ENCODE data around the gene KCNH8.

KCNH8 gene

DNA sequence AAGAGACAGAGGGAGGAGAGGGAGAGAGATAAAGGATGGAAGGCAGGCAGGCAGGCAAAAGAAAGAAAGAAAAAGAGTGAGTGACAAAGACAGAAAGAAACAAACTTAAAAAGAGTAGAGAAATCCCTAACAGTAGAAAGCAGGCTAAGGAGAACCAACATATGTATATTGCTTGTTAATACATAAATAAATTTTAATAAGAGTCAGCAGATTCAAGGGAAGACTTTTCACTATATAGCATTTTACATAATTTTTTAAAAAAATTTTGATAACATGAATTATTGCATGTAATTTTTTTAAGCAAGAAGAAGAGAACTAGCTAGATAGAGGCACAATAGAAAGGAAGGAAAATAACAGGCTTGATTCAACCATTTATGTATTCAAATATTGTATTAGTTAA is 291.6 kb downstream of the KCNH8 start:
- DNase-seq (ENCODE audit: extremely low spot score) = no peak
- ChIA-PET CTCF (no interaction called here), POLR2A (no interaction called here)
- no peak for TF ChIP-seq SP1 (IDR thresholded peaks at IDR 0.05)
- TF ChIP-seq, protein P1, sequence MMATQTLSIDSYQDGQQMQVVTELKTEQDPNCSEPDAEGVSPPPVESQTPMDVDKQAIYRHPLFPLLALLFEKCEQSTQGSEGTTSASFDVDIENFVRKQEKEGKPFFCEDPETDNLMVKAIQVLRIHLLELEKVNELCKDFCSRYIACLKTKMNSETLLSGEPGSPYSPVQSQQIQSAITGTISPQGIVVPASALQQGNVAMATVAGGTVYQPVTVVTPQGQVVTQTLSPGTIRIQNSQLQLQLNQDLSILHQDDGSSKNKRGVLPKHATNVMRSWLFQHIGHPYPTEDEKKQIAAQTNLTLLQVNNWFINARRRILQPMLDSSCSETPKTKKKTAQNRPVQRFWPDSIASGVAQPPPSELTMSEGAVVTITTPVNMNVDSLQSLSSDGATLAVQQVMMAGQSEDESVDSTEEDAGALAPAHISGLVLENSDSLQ (IDR thresholded peaks at IDR 0.05) = no peak
- TF ChIP-seq BHLHE40 (IDR thresholded peaks at IDR 0.05; ENCODE audit: borderline replicate concordance) = no peak
- no peak for TF ChIP-seq L3MBTL2 (conservative IDR thresholded peaks at IDR 0.05)
- TF ChIP-seq ELF4 (IDR thresholded peaks at IDR 0.05) = no peak
- no peak for TF ChIP-seq CTBP1 (IDR thresholded peaks at IDR 0.05; ENCODE audit: borderline replicate concordance)
- TF ChIP-seq FOXK2 (IDR thresholded peaks at IDR 0.05) = no peak
- no peak for TF ChIP-seq ZNF384 (IDR thresholded peaks at IDR 0.05)
- no peak for TF ChIP-seq FOXM1 (IDR thresholded peaks at IDR 0.05; ENCODE audit: borderline replicate concordance)
- no peak for TF ChIP-seq SUZ12 (IDR thresholded peaks at IDR 0.05)
- no peak for TF ChIP-seq FOXA1 (IDR thresholded peaks at IDR 0.05)

DNA sequence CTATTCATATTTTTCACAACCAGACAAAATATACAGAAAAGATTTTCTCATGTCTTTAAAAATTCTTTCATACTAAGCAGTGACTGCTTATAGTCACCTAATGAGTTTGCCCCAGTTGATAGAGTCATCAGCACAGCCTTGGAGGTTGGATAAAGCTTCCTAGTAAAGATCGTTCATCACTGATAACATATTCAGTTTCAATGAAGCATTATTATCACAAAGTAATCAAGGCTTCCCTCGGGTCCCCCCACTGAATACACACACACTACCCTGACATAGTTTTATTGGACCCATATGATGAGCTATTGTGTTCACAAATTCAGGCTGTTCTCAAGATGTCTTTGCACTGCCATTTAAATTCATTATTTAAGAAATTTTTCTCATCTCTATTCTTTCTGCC is 297.8 kb downstream of the KCNH8 start:
- ChIA-PET CTCF (no interaction called here), POLR2A (no interaction called here)
- TF ChIP-seq NFRKB (IDR thresholded peaks at IDR 0.05) (no peak), FOXA1 (IDR thresholded peaks at IDR 0.05) (no peak), ZNF384 (IDR thresholded peaks at IDR 0.05) (no peak), ARNT (IDR thresholded peaks at IDR 0.05) (no peak), BHLHE40 (IDR thresholded peaks at IDR 0.05; ENCODE audit: borderline replicate concordance) (no peak), CTBP1 (IDR thresholded peaks at IDR 0.05; ENCODE audit: borderline replicate concordance) (no peak), FOXM1 (IDR thresholded peaks at IDR 0.05; ENCODE audit: borderline replicate concordance) (no peak), SP1 (IDR thresholded peaks at IDR 0.05) (no peak), LEF1 (IDR thresholded peaks at IDR 0.05; ENCODE audit: borderline replicate concordance) (no peak), HDGF (IDR thresholded peaks at IDR 0.05; ENCODE audit: borderline replicate concordance) (no peak), SUZ12 (IDR thresholded peaks at IDR 0.05) (no peak), ELF4 (IDR thresholded peaks at IDR 0.05) (no peak)
- TF ChIP-seq, protein P1 (IDR thresholded peaks at IDR 0.05) = no peak
- no peak for DNase-seq (ENCODE audit: extremely low spot score)

DNA sequence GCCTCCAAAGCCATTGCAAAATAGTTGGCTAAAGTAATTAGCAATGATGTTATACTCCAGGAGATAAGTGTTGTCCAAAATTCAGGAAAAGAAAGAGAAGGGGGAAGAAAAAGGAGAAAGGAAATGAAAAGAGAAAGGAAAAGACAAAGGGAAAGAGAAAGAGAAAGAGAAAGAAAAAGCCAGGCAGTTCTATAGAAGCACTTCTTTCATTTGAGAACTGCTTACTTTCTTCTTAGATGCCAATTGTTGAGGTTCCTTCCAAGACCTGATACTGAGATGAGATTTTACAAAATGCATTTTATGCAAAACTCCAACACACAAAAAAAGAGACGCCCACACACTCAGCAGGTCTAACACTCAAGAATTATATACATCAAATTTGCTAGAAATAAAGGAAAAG is 298.4 kb downstream of the KCNH8 start:
- ChIA-PET CTCF (no interaction called here), POLR2A (no interaction called here)
- DNase-seq (ENCODE audit: extremely low spot score) = no peak
- no peak for TF ChIP-seq CTBP1 (IDR thresholded peaks at IDR 0.05; ENCODE audit: borderline replicate concordance)
- TF ChIP-seq ZNF384 (IDR thresholded peaks at IDR 0.05) = no peak
- no peak for TF ChIP-seq SP1 (IDR thresholded peaks at IDR 0.05)
- TF ChIP-seq FOXA1 (IDR thresholded peaks at IDR 0.05) = no peak
- no peak for TF ChIP-seq FOXM1 (IDR thresholded peaks at IDR 0.05; ENCODE audit: borderline replicate concordance)
- TF ChIP-seq TARDBP (IDR thresholded peaks at IDR 0.05) = no peak

DNA sequence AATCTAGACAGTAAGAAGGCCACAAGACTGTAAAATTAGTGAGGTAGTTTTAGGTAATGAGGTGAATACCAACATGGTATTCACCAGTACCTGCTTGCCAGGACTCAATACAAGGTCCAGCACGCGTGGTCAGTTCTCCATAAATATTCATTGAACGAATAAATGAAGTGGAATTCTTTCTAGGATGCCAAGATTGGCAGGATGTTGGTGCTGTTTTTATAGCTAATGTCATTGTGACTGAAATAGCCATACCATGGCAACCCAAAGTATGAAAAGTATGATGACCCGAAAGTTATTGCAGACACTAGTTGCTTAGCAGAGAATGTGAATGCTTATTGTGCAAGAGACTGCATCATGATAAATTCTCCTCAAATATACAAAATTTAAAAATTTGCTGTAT is 307.2 kb downstream of the KCNH8 start:
- CTCF ChIA-PET = no interaction called here
- no peak for TF ChIP-seq SUZ12 (IDR thresholded peaks at IDR 0.05)
- TF ChIP-seq CTBP1 (IDR thresholded peaks at IDR 0.05; ENCODE audit: borderline replicate concordance) = no peak
- TF ChIP-seq TARDBP (IDR thresholded peaks at IDR 0.05) = no peak
- TF ChIP-seq ARNT (IDR thresholded peaks at IDR 0.05) = no peak
- DNase-seq (ENCODE audit: extremely low spot score) = no peak

DNA sequence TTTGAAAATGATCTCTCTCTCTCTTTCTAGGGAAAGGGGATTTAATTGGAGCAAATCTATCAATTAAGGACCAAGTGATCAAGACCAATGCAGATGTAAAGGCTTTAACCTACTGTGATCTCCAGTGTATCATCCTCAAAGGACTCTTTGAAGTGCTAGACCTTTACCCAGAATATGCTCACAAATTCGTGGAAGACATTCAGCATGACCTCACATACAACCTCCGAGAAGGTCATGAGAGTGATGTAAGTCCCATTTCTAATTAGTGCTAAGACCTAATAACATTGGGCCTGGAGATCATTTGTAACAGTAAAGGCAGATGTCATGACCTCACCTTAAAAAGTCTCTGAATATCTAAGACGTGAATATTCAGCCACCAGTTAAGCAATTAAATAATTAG is 308.4 kb downstream of the KCNH8 start:
- DNase-seq (ENCODE audit: extremely low spot score) = no peak
- TF ChIP-seq L3MBTL2 (conservative IDR thresholded peaks at IDR 0.05) = no peak
- CTCF ChIA-PET = no interaction called here
- POLR2A ChIA-PET = no interaction called here

More for the DNA sequence above, 307.2 kb downstream of the KCNH8 start:
- POLR2A ChIA-PET = no interaction called here

DNA sequence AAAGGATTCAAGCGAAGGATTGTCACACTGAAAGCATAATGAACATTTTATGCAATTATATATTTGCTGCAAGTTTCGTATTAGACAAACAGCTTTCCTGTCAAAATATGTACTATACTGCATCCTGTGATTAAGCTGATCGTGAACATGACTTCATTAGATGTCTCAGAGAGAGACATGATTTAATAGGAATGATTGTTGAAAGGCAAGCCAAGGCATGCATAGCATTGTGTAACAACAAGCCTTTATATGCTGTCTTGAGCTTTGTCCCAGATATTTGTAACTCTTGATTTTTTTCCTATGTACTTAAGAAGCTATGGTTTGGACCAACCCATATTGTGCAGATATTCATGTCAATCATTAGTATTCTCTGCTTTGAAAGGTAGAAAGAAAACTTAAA is 309.1 kb downstream of the KCNH8 start:
- DNase-seq (ENCODE audit: extremely low spot score) = no peak
- TF ChIP-seq SUZ12 (IDR thresholded peaks at IDR 0.05) (no peak), FOXA1 (IDR thresholded peaks at IDR 0.05) (no peak), L3MBTL2 (conservative IDR thresholded peaks at IDR 0.05) (no peak), NFRKB (IDR thresholded peaks at IDR 0.05) (no peak), ELF4 (IDR thresholded peaks at IDR 0.05) (no peak), BHLHE40 (IDR thresholded peaks at IDR 0.05; ENCODE audit: borderline replicate concordance) (no peak), TARDBP (IDR thresholded peaks at IDR 0.05) (no peak), FOXK2 (IDR thresholded peaks at IDR 0.05) (no peak), ZNF384 (IDR thresholded peaks at IDR 0.05) (no peak), SP1 (IDR thresholded peaks at IDR 0.05) (no peak), LEF1 (IDR thresholded peaks at IDR 0.05; ENCODE audit: borderline replicate concordance) (no peak), FOXM1 (IDR thresholded peaks at IDR 0.05; ENCODE audit: borderline replicate concordance) (no peak), HDGF (IDR thresholded peaks at IDR 0.05; ENCODE audit: borderline replicate concordance) (no peak)
- TF ChIP-seq, protein P1 (IDR thresholded peaks at IDR 0.05) = no peak
- ChIA-PET POLR2A (no interaction called here), CTCF (no interaction called here)

DNA sequence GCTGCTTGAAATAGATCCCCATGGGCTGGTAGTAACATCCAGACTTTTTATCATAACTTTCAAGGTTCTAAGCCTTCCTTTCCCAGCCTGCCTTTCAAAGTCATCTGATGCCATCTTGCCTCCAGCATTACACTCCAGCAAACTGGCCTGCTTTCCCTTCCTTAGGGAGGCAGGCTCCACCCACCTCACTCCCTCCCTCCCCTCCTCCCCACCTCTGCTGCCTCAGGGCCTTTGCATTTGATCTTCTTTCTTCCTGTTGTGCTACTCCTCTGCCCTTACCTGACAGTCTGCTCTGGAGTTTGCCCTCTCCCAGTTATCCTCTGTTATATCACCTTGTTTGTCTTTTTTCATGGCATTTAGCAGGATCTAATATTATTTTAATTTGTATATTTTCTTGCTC is 319.5 kb downstream of the KCNH8 start:
- POLR2A ChIA-PET = no interaction called here
- TF ChIP-seq LEF1 (IDR thresholded peaks at IDR 0.05; ENCODE audit: borderline replicate concordance) = no peak
- TF ChIP-seq ELF4 (IDR thresholded peaks at IDR 0.05) = no peak
- TF ChIP-seq, protein P1 (IDR thresholded peaks at IDR 0.05) = no peak
- TF ChIP-seq SUZ12 (IDR thresholded peaks at IDR 0.05) = no peak
- no peak for TF ChIP-seq TARDBP (IDR thresholded peaks at IDR 0.05)
- TF ChIP-seq CTBP1 (IDR thresholded peaks at IDR 0.05; ENCODE audit: borderline replicate concordance) = no peak
- TF ChIP-seq ZNF384 (IDR thresholded peaks at IDR 0.05) = no peak
- TF ChIP-seq NFRKB (IDR thresholded peaks at IDR 0.05) = no peak
- no peak for TF ChIP-seq BHLHE40 (IDR thresholded peaks at IDR 0.05; ENCODE audit: borderline replicate concordance)
- no peak for TF ChIP-seq ARNT (IDR thresholded peaks at IDR 0.05)
- no peak for TF ChIP-seq FOXM1 (IDR thresholded peaks at IDR 0.05; ENCODE audit: borderline replicate concordance)
- TF ChIP-seq FOXK2 (IDR thresholded peaks at IDR 0.05) = no peak
- no peak for TF ChIP-seq FOXA1 (IDR thresholded peaks at IDR 0.05)
- no peak for TF ChIP-seq SP1 (IDR thresholded peaks at IDR 0.05)
- TF ChIP-seq HDGF (IDR thresholded peaks at IDR 0.05; ENCODE audit: borderline replicate concordance) = no peak
- TF ChIP-seq L3MBTL2 (conservative IDR thresholded peaks at IDR 0.05) = no peak
- peak; percentile 4 for DNase-seq (ENCODE audit: extremely low spot score)
- CTCF ChIA-PET = no interaction called here
